Measurements from ENCODE around the gene GPR108. TPM values are rescaled to one million over a fixed set of nuclear protein-coding genes. Genes with fewer than 3 reads are reported as not detected.

GPR108 gene
- total and polyA plus RNA-seq, 2 of the 13 experiments (the other 11 are each of a cell fraction or from before 2014, with no cell fraction given): 36.4 to 63.0 TPM

GRCh38 chr19:6723108-6723618 lies 14.2 kb downstream of the GPR108 start (continued):
- TF ChIP-seq ZBTB40 (IDR thresholded peaks at IDR 0.05) (no peak), ZBTB40 (CRISPR knock-in tag; IDR thresholded peaks at IDR 0.05) (no peak), ZNF557 (CRISPR knock-in tag; IDR thresholded peaks at IDR 0.05) (no peak), ZNF75D (CRISPR knock-in tag; IDR thresholded peaks at IDR 0.05; ENCODE audit: borderline replicate concordance) (no peak), ZNF83 (CRISPR knock-in tag; IDR thresholded peaks at IDR 0.05; ENCODE audit: borderline replicate concordance) (no peak), SUZ12 (IDR thresholded peaks at IDR 0.05; ENCODE audit: low read depth, low read length) (no peak), KDM1A (CRISPR knock-in tag; IDR thresholded peaks at IDR 0.05) (no peak), ZSCAN12 (CRISPR knock-in tag; IDR thresholded peaks at IDR 0.05) (no peak), AHDC1 (CRISPR knock-in tag; IDR thresholded peaks at IDR 0.05; ENCODE audit: borderline replicate concordance) (peak; percentile 58; the same call in 1 of the 2 replicates), EEA1 (CRISPR knock-in tag; IDR thresholded peaks at IDR 0.05; ENCODE audit: borderline replicate concordance) (no peak), ZNF552 (CRISPR knock-in tag; IDR thresholded peaks at IDR 0.05; ENCODE audit: borderline replicate concordance) (no peak), ARNTL (CRISPR knock-in tag; IDR thresholded peaks at IDR 0.05) (peak; percentile 67; the same call in 1 of the 2 replicates), ZNF232 (CRISPR knock-in tag; IDR thresholded peaks at IDR 0.05; ENCODE audit: borderline replicate concordance) (no peak; the same call in 1 of the 2 replicates), JARID2 (CRISPR knock-in tag; IDR thresholded peaks at IDR 0.05; ENCODE audit: insufficient replicate concordance) (peak; percentile 86)
- TF ChIP-seq, protein P1, sequence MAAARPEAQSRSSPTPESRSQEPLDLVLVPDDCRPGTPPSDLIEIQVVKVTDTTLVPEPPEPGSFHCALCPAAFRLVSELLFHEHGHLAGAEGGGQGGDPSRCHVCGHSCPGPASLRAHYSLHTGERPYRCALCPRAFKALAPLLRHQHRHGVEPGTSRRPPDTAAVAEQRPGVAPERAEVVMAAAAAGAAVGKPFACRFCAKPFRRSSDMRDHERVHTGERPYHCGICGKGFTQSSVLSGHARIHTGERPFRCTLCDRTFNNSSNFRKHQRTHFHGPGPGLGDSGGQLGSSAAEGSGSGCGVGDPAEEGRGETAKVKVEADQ (CRISPR knock-in tag; IDR thresholded peaks at IDR 0.05; ENCODE audit: borderline replicate concordance): no peak
